Effector CD4-positive, alpha-beta T cell (primary cell): ENCODE results near the gene TMEM115.

ENCODE experiments used
- DNase-seq: peaks from one replicate; pipeline ENCODE4 v3.0.0-alpha.2; 2020

TMEM115 gene

GRCh38 chr3:50375258-50375931, 16.1 kb upstream of the TMEM115 start:
- no peak for DNase-seq

- no peak for DNase-seq
These were observed 15.3 kb upstream of the TMEM115 start for GRCh38 chr3:50374363-50375257.

DNA sequence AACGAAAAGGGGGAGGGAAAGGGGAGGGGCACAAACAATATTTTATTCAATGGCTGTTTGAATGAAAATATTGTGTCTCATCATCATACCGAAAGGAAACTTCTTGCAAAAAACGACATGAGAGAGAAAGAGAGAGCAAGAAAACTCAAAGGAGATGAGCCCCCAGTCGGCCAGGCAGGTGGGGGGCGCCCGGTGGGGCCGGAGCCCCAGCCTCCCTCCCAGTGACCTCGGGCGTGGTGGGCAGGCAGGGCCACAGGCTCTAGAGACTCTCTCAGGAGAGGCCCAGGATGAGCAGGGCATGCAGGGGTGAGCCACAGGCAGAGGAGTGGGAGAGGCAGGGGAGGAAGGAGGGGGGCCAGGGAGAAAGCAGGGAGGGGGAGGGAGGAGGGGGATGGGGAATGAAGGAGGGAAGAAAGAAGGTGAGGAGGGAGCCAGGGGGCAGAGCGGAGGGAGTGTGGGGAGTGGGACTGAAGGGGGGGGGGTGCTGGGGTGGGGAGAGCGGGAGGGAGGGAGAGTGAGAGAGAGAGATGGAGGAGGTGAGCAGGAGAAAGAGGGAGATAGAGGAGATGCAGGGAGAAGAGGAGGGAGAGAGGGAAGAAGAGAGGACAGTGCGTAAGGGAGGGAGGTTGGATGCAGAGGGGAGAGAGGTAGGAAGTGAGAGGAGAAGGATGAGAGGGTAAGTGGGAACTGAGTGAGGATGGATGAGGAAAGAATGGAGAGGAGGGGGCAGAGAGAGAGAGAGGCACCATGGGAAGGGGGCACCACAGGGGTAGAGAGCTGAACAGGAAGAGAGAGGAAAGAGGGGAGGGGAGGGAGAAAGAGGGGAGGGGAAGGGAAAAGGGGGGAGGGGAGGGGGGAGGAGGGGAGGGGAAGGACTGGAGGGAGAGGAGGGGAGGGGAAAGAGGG, 14.1 kb upstream of the TMEM115 start:
- DNase-seq = no peak

DNA sequence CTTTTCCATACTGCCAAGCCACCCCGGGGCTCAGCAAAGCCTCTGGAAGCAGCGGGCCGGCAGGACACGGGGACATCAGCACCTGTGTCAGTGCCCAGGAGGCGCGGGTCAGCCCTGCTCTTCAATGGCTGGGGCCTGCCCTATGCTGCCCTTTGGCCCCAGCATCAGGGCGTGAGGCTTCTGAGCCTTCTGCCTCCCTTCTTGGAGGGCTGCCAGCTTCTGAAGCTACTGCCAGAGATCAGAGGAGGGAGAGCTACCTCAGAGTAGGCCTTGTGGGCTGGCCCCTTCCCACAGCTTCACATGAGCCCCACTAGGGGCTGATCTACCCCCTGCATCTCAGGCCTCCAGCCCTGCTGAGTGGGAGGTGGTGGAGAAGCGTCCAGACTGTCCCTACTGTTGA, 13.0 kb upstream of the TMEM115 start:
- DNase-seq = no peak

DNA sequence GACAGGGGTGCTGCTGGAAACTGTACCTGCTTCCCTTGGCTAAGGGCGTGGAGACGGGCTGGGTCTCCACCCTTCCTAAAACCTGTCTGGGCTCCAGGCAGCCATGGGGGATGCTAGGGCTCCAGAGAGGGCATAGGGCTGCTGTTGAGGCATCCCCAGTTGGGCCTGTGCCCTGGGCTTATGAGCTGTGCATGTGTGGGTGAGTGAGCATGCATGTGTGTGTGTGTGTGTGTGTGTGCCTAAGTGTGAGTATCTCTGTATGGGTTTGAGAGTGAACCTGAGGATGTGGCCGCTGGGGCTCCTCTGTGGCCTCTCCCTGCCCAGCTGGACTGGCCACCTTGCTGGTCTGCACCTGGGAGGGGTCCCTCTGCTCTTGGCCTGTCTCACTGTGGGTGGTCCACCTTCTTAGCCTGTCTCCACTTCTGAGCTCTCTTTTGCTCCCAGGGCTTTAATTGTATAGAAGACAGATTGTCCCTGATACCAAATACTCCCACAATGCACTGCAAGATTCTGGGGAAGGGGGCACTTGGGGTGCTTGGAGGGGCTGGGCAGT, 11.9 kb upstream of the TMEM115 start:
- DNase-seq = no peak

- no peak for DNase-seq
These were observed 11.3 kb upstream of the TMEM115 start for GRCh38 chr3:50370594-50370993.

DNA sequence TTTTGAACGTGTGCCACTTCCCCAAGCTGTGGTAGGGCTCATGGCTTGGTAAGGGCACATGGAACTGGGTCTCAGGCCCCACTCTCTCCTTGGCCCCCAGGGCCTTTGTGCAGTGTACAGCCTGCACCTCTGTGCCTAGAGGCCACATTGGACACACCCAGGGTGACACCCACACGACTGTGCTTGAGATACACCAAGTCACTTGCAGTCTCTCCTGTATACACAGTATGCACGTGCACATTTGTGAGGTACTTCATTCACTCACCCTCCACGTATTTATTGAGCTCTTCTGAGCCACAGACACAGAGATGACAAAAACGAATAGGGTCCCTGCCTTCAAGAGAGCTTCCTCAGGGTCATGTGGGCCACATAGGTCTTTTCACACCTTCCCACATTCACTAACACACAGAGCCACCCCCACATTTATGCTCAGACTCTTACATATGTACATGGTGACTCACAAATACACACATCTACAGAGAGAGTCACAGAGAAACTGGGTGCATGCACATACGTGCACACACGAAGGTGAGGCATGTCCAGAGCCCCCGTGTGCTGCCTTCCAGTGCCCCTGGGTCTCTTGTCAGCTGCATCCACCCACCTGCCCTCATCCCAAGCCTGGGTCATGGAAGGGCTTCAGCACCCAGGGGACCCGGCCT, 9.8 kb upstream of the TMEM115 start:
- no peak for DNase-seq

DNA sequence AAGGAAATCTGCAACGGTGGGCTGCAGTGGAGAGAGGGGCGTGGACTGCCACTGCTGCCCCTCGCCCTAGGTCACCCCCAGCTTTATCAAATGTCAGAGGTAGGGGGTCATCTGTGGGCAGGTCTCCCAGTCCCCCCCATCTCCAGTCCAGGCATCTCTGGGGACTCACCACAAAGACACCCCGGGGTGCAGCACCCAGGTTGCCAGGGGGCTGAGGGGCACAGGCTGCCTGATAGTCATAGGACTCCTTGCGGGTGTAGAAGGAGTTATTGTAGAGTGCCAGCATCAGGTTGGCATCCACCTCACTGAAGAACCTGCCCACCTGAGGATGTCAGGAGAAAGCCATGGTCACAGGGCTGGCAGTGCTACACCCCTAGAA, 6.5 kb upstream of the TMEM115 start:
- no peak for DNase-seq

GRCh38 chr3:50365080-50365841, 5.9 kb upstream of the TMEM115 start:
- DNase-seq = peak; percentile 94

- no peak for DNase-seq
These were observed 5.3 kb upstream of the TMEM115 start for GRCh38 chr3:50364573-50365079.

GRCh38 chr3:50359760-50360110, 414 bp upstream of the TMEM115 start:
- no peak for DNase-seq

DNA sequence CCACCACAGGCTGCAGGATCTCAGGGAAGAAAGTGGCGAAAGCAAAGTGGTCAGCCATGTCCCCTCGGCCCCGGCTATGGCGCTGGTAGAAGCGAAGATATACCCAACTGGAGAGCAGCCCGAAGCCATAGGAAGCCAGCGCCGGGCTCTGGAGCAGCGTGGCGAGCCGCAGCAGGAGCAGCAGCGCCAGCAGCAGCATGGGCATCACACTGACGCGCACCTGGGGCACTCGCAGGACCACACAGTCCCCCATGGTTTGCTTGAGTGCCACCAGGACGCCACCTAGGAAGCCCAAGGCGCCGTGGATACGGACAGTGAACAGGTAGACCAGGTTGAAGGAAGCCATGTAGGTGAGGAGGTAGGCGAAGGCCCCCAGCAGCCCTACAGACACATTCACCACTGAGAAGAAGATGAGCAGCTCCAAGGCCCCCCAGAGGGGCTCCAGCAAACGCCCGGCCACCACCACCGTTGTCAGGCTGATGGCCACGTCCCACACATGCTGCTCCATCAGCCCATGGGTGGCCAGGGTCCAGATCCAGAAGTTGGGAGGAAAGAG, 888 bp downstream of the TMEM115 start:
- no peak for DNase-seq

GRCh38 chr3:50357481-50357880, 1.8 kb downstream of the TMEM115 start:
- no peak for DNase-seq

DNA sequence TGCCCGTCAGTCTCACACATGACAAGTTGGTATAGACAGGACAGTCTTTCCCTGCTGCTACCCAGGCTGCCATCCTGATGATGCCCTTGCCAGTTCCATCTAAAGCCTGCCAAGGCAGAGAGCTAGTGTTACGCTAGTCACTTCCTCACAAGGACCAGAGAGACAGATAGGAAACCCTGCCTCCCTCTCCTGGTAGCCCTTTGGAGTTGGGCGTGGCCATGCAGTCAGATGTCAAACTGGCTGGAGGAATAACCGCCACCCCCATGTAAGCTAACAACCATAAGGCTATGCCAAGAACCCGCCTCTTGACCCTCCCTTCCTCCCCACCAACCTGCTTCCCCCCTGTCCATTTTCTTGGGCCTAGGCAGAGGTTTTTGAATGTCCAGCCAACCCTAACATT, 2.8 kb downstream of the TMEM115 start:
- no peak for DNase-seq

GRCh38 chr3:50355829-50356552, 3.3 kb downstream of the TMEM115 start:
- no peak for DNase-seq

- DNase-seq = no peak
These were observed 4.5 kb downstream of the TMEM115 start for GRCh38 chr3:50354850-50355249.

DNA sequence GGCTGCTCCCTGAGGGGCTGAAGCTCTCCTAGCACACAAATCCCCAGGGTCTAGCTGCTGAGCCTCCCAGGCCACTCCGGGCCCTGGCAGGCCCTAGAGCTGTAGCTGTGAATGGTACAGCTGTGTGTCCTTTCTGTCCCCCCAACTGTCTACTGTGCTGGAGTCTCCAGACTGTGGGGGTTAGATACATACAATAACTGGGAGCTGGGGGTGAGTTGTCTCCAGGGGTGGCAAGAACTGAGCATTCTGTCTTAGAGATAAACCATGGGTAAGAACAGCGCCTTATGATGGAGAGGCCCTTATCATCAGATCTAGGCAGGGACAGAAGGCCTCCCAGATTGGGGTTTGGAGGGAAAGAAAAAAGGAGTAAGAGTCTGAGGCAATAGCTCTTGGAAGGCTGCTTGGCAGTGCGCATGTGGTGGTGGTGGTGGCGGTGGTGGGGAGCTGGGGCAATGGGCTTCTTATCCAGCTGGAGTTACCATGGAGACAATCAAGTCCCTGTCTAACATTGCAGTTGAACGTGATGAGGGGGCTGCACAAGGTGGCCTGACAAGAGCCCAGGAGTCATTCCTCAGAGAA, 5.0 kb downstream of the TMEM115 start:
- no peak for DNase-seq

- no peak for DNase-seq
These were observed 5.9 kb downstream of the TMEM115 start for GRCh38 chr3:50353245-50354004.

DNA sequence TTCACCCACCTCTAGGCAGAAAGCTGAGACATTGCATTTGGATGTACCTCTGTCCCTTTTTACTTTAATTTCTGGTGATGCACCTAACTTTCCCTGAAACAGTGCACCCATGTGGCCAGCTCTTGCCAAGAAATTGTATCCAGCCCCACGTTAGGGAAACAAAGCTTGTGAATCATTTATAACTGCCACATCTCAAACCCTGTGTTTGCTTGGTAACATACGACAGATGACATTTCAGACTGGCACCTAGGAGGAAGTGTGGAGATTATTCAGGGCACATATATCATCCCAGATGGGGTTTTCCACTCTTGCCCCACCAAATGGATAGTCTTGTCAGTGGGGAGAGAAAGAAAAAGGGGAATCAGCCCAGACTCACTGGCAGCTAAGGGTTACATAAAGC, 6.5 kb downstream of the TMEM115 start:
- DNase-seq = no peak
